Pancreas (tissue), 10 donors: ENCODE data around the gene MACROD2. TPM values are rescaled to one million over a fixed set of nuclear protein-coding genes. Genes with fewer than 3 reads are reported as not detected.

ENCODE experiments used
- ATAC-seq, 4 donors: fragments of 200-7000 bp; cut with Tn5 transposase; one replicate each; pipeline versions ENCODE4 v1.8.0 to v1.9.1; 2020; ENCODE audit warnings: mild to moderate bottlenecking in 4 of 4, moderate library complexity in 4 of 4
- DNase-seq, 6 donors: peaks; one replicate each; pipeline ENCODE4 v3.0.0-alpha.2; 2020
- FAIRE-seq: peaks from 2 replicates; lab custom pipeline; 2012; peaks lifted over from hg19 to GRCh38; lab: Jason Lieb, UNC
- H3K27ac ChIP-seq, 4 donors: fragments of 200-600 bp; sonication (generic); 1 replicate in 3 of 4; 2 replicates in 1 of 4; pipeline versions ENCODE4 v1.5.0 to v1.8.0; 2020
- H3K27me3 ChIP-seq, 4 donors: fragments of 200-600 bp; one replicate each; pipeline ENCODE4 v1.8.0; 2021
- H3K36me3 ChIP-seq, 3 donors: fragments of 200-600 bp; sonication (generic) in 1 of 3; one replicate each; pipeline versions ENCODE4 v1.5.0 to v1.8.0; 2020 to 2021
- H3K4me1 ChIP-seq, 3 donors: fragments of 200-600 bp; one replicate each; pipeline ENCODE4 v1.8.0; 2021
- H3K4me3 ChIP-seq, 4 donors: fragments of 200-600 bp; sonication (generic) in 2 of 4; one replicate each; pipeline versions ENCODE4 v1.5.0 to v1.8.0; 2020 to 2021
- H3K9me3 ChIP-seq, 4 donors: fragments of 200-600 bp; one replicate each; pipeline ENCODE4 v1.8.0; 2021
- WGBS, 2 donors: extraction: QIAGEN DNeasy Blood & Tissue Kit; methylation state at CpG; one replicate each; pipeline ENCODE4 v1.1.7; 2013; 5-methylcytosine and 5-hydroxymethylcytosine counted together
- intact Hi-C, 3 donors: fragments of 100-400 bp; cut with DNase I; formaldehyde crosslinking; loops; one replicate each; pipeline versions ENCODE4 v1.11.1 to v1.14.2; 2022
- polyA plus RNA-seq, 2 donors: library from polyadenylated mRNA; stranded (reverse); fragments of 200-250 nt; gene quantifications; one replicate each; pipeline ENCODE4 v1.2.3, GENCODE V29; 2013
- total RNA-seq, 6 donors: library from RNA; stranded (reverse); fragmentation: NEBNext Ultra II Directional in 4 of 6; extraction: Animal tissue kit (Norgen Biotek cat#: 25700) in 4 of 6; gene quantifications; one replicate each; pipeline versions ENCODE4 v1.2.1 to v1.2.4, GENCODE V29; 2021 to 2023
- TF ChIP-seq, protein P1 (sequence below), 4 donors: fragments of 200-600 bp; sonication (generic) in 3 of 4; IDR thresholded peaks; one replicate each; pipeline versions ENCODE4 v1.5.0 to v1.8.0; 2021; ENCODE audit warnings: antibody characterized with exemption in 4 of 4
- donor health status: healthy with polysubstance abuse.
- donor health status: DM: no; HTN: no; CAD: no; lungs with moderate emphysema.
- donor health status: DM: no; HTN: no; CAD: no.
- donor health status: control.
- donor health status: control.
- donor health status: Bipolar disorder and iron deficiency.
- donor health status: DM: yes; HTN: yes; CAD: no.
- donor health status: DM: no; HTN: no; CAD: no.
- donor health status: DM: no; HTN: no; CAD: no.
- donor health status: DM: yes; HTN: yes; CAD: no.

Gene MACROD2
- total and polyA plus RNA-seq, 8 donors: 1.7 to 4.9 (median 2.7) TPM

DNA sequence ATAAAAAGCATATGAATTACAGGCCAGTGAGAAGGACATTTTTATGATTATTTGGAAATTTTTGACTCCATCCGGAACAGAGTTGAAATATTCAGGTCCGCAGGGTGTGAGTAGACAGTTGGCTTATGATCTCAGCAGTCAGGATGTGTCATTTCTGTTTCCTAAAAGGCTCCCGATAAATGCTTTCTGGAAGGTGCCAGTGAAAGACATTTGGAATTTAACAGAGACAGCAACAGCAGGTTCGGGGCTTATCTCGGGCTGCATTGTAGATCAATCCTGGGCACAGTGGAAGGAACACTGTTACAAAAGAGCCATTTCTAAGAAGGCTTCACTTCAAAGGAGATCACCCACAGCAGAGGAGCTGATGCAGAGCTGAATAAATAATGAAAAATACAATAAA lies 1643.5 kb downstream of the MACROD2 start:
- FAIRE-seq (no peak), DNase-seq (no peak), ATAC-seq (no peak)
- TF ChIP-seq, protein P1, sequence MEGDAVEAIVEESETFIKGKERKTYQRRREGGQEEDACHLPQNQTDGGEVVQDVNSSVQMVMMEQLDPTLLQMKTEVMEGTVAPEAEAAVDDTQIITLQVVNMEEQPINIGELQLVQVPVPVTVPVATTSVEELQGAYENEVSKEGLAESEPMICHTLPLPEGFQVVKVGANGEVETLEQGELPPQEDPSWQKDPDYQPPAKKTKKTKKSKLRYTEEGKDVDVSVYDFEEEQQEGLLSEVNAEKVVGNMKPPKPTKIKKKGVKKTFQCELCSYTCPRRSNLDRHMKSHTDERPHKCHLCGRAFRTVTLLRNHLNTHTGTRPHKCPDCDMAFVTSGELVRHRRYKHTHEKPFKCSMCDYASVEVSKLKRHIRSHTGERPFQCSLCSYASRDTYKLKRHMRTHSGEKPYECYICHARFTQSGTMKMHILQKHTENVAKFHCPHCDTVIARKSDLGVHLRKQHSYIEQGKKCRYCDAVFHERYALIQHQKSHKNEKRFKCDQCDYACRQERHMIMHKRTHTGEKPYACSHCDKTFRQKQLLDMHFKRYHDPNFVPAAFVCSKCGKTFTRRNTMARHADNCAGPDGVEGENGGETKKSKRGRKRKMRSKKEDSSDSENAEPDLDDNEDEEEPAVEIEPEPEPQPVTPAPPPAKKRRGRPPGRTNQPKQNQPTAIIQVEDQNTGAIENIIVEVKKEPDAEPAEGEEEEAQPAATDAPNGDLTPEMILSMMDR (IDR thresholded peaks at IDR 0.05): no peak
- H3K4me3 ChIP-seq: no peak overlapping the region
- no peaks in the 10 kb centered on the region for H3K27me3 ChIP-seq
- WGBS, 2 donors: 70 to 79% methylated on average over 5 of the region's 5 CpGs
- intact Hi-C loops: loop anchor here in 1 of 3 donors (10.0 kb wide), 1 partner anchor 64 kb away; no protein-coding TSS in a partner anchor
- H3K4me1 ChIP-seq: peaks cover 0 to 6% (median 5%) of the 10 kb centered on the region in 3 donors
- H3K27ac ChIP-seq: no peak overlapping the region
- no peaks in the 10 kb centered on the region for H3K36me3 ChIP-seq
- no peaks in the 10 kb centered on the region for H3K9me3 ChIP-seq

DNA sequence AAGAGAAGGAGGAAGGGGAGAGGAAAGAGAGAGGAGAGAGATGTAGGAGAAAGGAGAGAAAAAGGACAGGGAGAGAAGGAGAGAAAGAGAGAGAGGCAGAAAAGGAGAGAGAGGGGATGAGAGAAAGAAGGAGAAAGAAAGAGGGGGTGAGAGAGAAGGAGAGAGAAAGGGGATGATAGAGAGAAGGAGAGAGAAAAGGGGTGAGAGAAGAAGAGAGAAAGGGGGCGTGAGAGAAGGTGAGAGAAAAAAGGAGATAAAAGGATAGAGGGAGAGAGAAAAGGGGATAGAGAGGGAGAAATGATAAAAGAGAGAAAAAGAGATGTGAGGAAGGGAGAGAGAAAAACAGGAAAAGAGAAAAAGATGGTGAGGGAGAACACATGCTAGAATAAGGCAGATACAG lies 1644.5 kb downstream of the MACROD2 start:
- WGBS, 2 donors: 83 to 88% methylated on average over 1 of the region's 1 CpG
- no peak overlapping the region for H3K27ac ChIP-seq
- ATAC-seq (no peak), FAIRE-seq (no peak), DNase-seq (no peak)
- no peaks in the 10 kb centered on the region for H3K27me3 ChIP-seq
- H3K9me3 ChIP-seq: no peaks in the 10 kb centered on the region
- TF ChIP-seq, protein P1 (IDR thresholded peaks at IDR 0.05): no peak
- intact Hi-C loops: loop anchor here in 1 of 3 donors (10.0 kb wide), 1 partner anchor 65 kb away; no protein-coding TSS in a partner anchor
- peaks cover 0 to 6% (median 5%) of the 10 kb centered on the region in 3 donors for H3K4me1 ChIP-seq
- no peaks in the 10 kb centered on the region for H3K36me3 ChIP-seq
- no peak overlapping the region for H3K4me3 ChIP-seq

DNA sequence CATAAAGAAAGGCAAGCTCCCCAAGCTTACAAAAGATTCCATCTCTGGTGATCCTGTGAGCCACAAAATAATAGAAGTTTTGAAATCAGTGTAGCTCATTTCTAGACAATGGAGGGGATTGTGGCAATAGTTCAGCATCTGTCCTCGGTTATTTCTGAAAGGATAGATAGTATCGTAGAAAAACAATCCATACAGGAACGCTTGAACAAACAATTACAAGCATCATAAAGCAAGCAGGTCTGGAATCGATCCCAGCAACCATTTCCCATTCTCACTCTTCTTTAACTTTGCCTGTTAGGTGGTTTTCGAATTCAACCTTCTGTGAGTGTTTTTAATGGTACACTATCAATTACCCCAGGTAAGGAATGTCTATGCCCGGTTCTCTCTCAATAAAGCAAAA lies 1646.8 kb downstream of the MACROD2 start:
- DNase-seq: no peak
- H3K27me3 ChIP-seq: no peaks in the 10 kb centered on the region
- H3K4me1 ChIP-seq: peaks cover 0 to 6% (median 5%) of the 10 kb centered on the region in 3 donors
- TF ChIP-seq, protein P1 (IDR thresholded peaks at IDR 0.05): no peak
- H3K36me3 ChIP-seq: no peaks in the 10 kb centered on the region
- H3K9me3 ChIP-seq: no peaks in the 10 kb centered on the region
- no peak for FAIRE-seq
- 47 to 57% methylated on average over 6 of the region's 6 CpGs for WGBS, 2 donors
- intact Hi-C loops: no loop called here
- no peak overlapping the region for H3K4me3 ChIP-seq
- ATAC-seq: no peak
- H3K27ac ChIP-seq: no peak overlapping the region

GRCh38 chr20:15642676-15643075 lies 1647.4 kb downstream of the MACROD2 start:
- 52 to 62% methylated on average over 4 of the region's 4 CpGs for WGBS, 2 donors
- TF ChIP-seq, protein P1 (IDR thresholded peaks at IDR 0.05): no peak
- Histone ChIP-seq H3K9me3 (no peaks in the 10 kb centered on the region), H3K27me3 (no peaks in the 10 kb centered on the region), H3K4me3 (no peak overlapping the region), H3K4me1 (peaks cover 0 to 5% (median 2%) of the 10 kb centered on the region in 3 donors), H3K36me3 (no peaks in the 10 kb centered on the region), H3K27ac (no peak overlapping the region)
- ATAC-seq: no peak
- intact Hi-C loops: no loop called here
- no peak for FAIRE-seq
- DNase-seq: no peak

- H3K27ac ChIP-seq: no peak overlapping the region
- ATAC-seq (no peak), DNase-seq (no peak), FAIRE-seq (no peak)
- TF ChIP-seq, protein P1 (IDR thresholded peaks at IDR 0.05): peak in 1 of 4 donors; percentile 6
- no peaks in the 10 kb centered on the region for H3K27me3 ChIP-seq
- H3K9me3 ChIP-seq: no peaks in the 10 kb centered on the region
- WGBS, 2 donors: 73 to 86% methylated on average over 2 of the region's 2 CpGs
- intact Hi-C loops: no loop called here
- no peak overlapping the region for H3K4me3 ChIP-seq
- H3K4me1 ChIP-seq: no peaks in the 10 kb centered on the region
- no peaks in the 10 kb centered on the region for H3K36me3 ChIP-seq
These were observed 1648.4 kb downstream of the MACROD2 start for GRCh38 chr20:15643713-15644112.
